GM12892 (cell line): ENCODE results near the gene EDDM3A.

ENCODE experiments used
- POLR2A ChIP-seq: IDR thresholded peaks from 2 replicates; pipeline ENCODE4 v1.6.1; 2011; ENCODE audit warnings: low read depth, low read length, control low read depth
- POLR2AphosphoS5 ChIP-seq: IDR thresholded peaks from 2 replicates; pipeline ENCODE4 v1.6.1; 2011; ENCODE audit warnings: low read depth, low read length, control low read depth
- TAF1 ChIP-seq: IDR thresholded peaks from 2 replicates; pipeline ENCODE4 v1.6.1; 2011; ENCODE audit warnings: low read depth, mild to moderate bottlenecking, control low read depth, low read length, borderline replicate concordance

DNA sequence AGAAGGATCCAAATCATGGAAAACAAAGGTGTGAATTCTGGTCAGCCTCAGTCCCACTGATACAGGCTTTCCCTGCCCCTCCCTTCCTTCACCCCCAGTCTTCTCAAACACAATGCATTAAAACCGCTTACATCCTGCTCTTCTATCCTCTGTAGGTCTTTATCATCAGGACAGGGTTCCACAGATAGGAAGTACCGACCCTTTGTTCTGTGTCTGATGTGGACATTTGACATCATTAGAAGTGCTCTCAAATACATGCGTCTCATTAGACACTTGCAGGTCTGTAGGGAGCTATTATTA is 22.9 kb downstream of the EDDM3A start:
- TF ChIP-seq POLR2A (no peak), TAF1 (no peak), POLR2AphosphoS5 (no peak)
